Measurements from ENCODE around the gene UPF1. TPM values are rescaled to one million over a fixed set of nuclear protein-coding genes. Genes with fewer than 3 reads are reported as not detected.

The UPF1 gene
- total RNA-seq, 1 donor from 2014 or later, result 46.5 TPM

DNA sequence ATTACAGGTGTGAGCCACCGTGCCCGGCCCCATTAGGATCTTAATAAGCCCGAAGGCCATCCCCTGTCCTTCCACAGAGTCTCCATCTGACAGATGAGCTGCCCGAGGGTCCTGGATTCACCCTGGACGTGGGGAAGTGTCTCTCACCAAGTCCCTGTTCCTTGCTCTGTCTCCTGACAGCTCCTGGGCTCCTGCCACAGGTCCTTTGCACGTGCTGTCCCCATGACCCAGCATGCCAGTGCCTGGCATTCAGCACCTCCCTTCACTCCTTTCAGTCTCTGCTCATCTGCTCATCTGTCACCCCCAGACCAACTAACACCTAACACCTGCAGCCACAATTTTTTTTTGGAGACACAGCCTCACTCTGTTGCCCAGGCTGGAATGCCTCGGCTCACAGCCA, 49.7 kb downstream of the UPF1 start:
- TF ChIP-seq, protein P1, sequence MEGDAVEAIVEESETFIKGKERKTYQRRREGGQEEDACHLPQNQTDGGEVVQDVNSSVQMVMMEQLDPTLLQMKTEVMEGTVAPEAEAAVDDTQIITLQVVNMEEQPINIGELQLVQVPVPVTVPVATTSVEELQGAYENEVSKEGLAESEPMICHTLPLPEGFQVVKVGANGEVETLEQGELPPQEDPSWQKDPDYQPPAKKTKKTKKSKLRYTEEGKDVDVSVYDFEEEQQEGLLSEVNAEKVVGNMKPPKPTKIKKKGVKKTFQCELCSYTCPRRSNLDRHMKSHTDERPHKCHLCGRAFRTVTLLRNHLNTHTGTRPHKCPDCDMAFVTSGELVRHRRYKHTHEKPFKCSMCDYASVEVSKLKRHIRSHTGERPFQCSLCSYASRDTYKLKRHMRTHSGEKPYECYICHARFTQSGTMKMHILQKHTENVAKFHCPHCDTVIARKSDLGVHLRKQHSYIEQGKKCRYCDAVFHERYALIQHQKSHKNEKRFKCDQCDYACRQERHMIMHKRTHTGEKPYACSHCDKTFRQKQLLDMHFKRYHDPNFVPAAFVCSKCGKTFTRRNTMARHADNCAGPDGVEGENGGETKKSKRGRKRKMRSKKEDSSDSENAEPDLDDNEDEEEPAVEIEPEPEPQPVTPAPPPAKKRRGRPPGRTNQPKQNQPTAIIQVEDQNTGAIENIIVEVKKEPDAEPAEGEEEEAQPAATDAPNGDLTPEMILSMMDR (conservative IDR thresholded peaks at IDR 0.05; ENCODE audit: low read depth, low read length), result no peak
- H3K4me3 ChIP-seq (ENCODE audit: low read depth, low read length), result no peak overlapping the region
- DNase-seq (ENCODE audit: low read depth), result no peak

DNA sequence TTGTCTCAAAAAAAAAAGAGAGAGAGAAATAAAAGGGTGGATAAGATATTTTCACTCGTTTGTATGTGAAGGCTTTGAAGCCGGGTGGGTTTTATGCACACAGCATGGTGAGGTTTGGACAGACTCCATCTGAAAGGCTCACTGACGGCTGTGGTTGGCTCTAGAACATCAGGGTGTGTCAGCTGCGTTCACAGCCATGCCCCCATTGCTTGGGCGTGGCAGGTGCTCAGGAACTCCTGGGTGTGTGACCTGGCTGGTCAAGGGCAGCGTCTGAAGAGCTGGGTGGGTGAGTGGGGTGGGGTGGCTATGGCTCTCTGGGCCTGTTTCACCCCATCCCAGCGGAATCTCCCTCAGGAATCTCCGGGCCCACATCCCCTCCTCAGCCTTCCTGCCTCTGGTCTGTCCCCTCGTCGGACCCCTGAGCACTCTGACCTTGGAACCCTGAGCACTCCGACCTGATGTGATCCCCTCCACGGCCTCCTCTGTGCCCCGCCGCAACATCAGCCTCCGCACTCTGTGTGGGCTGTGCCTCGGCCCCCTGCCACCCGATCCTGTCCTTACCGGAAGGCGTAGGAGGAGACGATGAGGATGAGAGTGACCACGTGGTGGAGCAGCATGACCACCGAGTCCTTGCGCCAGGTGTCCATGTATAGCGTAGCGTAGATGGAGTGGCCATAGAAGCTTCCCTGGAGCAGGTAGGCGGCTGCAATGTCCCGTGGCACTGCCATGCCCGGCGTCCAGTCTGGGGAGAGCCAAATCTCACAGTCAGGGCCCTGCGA, 52.0 kb downstream of the UPF1 start:
- no peak overlapping the region for H3K4me3 ChIP-seq (ENCODE audit: low read depth, low read length)
- TF ChIP-seq, protein P1 (conservative IDR thresholded peaks at IDR 0.05; ENCODE audit: low read depth, low read length), result no peak
- DNase-seq (ENCODE audit: low read depth), result no peak

DNA sequence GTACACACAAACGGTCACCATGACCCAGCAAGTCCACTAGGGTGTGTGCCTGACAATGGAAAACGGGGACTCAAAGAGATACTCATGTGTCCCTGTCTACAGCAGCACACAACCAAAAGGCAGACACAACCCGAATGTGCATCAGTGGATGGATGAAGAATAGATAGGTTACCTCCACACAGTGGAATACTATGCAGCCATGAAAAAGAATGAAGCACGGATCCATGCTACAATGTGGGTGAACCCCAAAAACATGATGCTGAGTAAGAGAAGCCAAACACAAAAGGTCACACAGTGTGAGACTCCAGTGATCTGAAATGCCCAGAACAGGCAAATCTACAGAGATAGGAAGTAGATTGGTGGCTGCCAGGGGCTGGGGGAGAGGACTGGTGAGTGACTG, 55.2 kb downstream of the UPF1 start:
- no peak for DNase-seq (ENCODE audit: low read depth)
- TF ChIP-seq, protein P1 (conservative IDR thresholded peaks at IDR 0.05; ENCODE audit: low read depth, low read length), result no peak
- H3K4me3 ChIP-seq (ENCODE audit: low read depth, low read length), result no peak overlapping the region

DNA sequence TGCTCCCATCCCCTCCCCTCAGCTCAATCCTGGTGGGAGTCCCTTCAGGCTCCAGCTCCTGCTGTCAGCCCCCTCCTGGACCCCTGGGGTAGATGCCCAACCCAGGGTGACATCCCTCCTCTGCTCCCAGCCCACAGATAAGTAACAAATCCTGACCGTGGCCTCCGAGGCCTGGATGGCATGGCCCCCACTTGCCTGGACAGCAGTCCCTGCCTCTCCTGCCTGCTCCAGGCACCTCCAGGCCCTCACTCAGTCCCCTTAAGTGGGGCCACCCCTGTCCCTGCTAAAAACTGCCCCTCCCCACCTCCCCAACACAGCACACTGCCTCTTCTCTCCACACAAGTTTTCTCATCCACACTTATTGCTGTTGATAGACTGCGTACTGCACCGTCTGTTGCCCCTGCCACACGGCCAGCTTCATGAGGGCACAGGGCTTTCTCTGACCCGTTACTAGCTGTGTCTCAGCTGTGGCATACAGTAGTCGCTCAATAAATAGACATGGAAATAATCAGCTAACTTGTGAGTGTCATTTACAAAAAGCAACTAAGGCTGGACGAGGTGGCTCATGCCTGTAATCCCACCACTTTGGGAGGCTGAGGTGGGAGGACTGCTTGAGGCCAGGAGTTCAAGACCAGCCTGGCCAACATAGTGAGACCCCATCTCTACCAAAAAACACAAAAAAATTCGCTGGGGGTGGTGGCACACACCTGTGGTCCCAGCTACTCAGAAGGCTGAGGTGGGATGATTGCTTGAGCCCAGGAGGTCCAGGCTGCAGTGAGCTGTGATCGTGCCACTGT, 58.4 kb downstream of the UPF1 start:
- H3K4me3 ChIP-seq (ENCODE audit: low read depth, low read length), result no peak overlapping the region
- TF ChIP-seq, protein P1 (conservative IDR thresholded peaks at IDR 0.05; ENCODE audit: low read depth, low read length), result no peak
- DNase-seq (ENCODE audit: low read depth), result no peak

DNA sequence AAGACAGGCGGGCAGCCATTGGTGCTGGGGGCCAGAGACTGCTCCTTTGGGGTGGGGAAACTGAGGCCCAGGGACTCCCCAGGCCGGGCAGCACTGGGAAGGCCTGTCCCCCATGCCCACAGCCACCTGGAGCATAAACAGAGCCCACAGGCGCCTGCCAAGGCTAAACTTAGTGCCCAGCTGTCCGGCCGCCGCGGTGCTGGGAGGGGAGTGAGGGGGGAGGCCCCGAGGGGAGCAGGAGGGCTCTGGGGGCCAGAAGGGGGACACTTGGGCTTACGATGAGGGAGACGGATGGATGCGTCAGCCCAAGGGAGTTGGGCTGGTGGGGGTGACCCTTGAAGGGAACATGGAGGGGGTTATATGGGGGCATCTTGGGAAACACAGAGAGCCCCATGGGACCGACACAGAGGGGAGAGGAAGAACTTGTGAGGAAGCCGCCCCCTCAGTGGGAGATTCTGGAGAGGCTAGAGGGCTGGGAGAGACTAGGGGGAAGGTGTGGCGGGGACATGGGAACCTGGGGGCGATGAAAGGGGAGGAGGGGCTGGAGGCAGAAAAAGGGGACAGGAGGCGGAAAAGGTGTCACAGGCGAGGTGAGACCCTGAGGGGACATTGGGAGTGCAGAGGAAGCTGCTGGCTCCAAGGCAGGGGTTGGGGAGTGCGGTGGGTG, 62.0 kb downstream of the UPF1 start:
- TF ChIP-seq, protein P1 (conservative IDR thresholded peaks at IDR 0.05; ENCODE audit: low read depth, low read length), result no peak
- no peak overlapping the region for H3K4me3 ChIP-seq (ENCODE audit: low read depth, low read length)
- DNase-seq (ENCODE audit: low read depth), result no peak

DNA sequence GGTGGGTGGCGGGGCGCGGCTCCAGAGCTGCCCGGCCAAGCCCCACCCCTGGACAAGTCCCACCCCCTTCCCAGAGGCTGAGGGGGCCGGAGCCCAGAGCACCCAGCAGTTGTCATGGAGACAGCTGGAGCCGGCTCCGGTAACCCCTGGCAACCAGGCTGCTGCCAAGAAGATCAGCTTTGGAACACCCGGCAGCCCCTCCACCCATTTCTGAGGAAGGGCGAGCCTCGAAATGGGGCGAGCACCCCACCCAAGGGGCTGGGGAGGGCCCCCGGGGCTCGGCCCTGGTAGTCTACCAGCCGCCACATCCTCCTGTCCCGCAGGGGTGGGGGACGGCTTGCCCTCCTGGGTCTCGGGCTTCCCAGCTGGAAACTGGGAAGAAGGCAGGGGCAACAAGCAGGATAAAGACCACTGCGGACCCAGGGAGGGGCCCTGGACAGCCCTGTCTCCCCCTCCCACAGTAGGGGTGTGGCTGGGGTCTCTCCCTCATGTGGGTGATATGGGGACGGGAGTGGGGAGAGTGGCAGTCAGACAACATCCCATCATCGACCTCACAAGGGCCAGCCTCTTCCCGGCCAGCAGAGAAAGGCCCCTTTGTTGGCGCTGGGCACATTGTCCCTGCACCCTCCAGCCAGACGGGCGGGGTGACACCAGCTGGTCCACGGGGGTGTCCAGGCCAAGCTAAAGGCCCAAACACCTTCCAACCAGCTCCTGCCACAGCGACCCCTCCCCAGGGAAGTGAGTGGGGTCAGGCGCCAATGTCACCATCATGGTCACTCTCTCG, 62.7 kb downstream of the UPF1 start:
- no peak for DNase-seq (ENCODE audit: low read depth)
- TF ChIP-seq, protein P1 (conservative IDR thresholded peaks at IDR 0.05; ENCODE audit: low read depth, low read length), result no peak
- no peak overlapping the region for H3K4me3 ChIP-seq (ENCODE audit: low read depth, low read length)
